C1 segment of cervical spinal cord (tissue), 14 donors: ENCODE results near the gene TP53RK.
"Not testable (repeated sequence)": the region's sequence is repeated elsewhere in the genome, so short reads cannot be mapped to it uniquely, and the experiment has no call there.

Experiments
- DNase-seq, 14 donors: peaks; one replicate each; lab custom pipeline; 2025; lab: John Stamatoyannopoulos, UW

TP53RK gene

DNA sequence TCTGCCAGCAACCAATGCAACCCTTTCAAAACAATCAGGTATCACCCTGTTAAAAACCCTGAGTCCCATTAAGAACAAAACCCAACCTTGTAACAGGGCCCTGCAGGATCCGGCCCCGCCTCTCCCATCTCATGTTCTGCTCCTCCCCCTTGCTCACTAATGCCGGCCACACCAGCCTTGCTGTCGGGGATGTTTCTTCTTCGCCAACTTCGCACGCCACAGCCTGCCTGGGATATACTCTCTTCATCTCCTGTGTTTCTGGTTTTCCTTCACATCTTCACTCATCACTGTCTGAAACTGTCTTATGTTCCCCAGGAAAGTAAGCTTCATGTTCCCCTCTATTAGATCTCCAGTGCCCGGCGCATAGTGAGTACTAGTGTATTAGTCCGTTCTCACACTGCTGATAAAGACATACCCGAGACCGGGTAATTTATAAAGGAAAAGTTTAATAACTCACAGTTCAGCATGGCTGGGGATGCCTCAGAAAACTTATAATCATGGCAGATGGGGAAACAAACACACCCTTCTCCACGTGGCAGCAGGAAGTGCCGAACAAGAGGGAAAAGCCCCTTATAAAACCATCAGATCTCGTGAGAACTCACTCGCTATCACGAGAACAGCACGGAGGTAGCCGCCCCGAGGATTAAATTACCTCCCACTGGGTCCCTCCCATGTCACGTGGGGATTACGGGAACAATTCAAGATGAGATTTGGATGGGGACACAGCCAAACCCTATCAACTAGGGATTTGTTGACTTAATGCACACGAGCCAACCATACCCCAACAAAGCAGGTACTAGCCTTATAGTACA is 5.1 kb downstream of the TP53RK start:
- no peak for DNase-seq

DNA sequence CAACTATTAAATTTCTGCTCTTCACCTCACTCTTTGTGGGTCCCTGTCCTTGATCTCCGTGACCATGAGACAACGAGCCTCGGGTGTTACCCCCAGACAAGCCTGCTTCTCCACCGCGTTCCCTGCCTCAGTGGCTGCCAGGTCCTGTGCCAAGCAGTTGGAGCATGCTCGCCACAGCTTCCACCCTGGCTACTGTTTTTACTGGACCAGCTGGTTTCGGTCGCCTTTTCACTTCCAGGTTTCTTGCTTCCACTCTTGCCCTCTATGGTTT is 5.6 kb downstream of the TP53RK start:
- DNase-seq, result no peak

DNA sequence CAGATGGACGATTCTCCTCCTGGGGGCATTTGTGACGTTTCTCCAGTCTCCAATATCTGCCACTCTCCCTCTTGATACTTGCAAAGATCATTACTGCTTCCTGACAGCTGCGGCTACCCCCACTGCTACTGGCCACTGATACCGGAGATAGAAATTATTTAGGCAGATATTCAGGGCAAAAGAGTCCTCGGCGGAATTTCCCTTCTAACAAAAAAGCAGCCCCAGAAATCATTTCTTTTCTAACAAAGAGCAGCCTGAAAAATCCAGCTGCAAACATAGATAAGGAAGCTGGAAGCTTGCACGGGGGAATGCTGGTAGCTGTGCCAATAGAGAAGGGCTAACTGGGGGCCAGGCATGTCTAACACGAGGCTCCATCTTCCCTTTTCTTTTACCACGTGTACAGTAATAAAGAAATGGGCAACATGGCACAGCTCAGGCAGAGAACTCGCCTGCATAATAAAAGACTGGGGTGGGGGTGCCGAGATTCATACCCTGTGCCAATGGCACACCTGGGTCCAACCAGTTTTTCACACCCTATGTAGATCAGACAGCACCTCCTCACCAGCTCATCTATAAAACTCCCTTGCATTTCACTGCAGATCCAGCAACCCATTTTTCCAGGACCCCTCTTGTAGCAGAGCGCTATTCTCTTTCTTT is 6.1 kb downstream of the TP53RK start:
- DNase-seq, result no peak

DNA sequence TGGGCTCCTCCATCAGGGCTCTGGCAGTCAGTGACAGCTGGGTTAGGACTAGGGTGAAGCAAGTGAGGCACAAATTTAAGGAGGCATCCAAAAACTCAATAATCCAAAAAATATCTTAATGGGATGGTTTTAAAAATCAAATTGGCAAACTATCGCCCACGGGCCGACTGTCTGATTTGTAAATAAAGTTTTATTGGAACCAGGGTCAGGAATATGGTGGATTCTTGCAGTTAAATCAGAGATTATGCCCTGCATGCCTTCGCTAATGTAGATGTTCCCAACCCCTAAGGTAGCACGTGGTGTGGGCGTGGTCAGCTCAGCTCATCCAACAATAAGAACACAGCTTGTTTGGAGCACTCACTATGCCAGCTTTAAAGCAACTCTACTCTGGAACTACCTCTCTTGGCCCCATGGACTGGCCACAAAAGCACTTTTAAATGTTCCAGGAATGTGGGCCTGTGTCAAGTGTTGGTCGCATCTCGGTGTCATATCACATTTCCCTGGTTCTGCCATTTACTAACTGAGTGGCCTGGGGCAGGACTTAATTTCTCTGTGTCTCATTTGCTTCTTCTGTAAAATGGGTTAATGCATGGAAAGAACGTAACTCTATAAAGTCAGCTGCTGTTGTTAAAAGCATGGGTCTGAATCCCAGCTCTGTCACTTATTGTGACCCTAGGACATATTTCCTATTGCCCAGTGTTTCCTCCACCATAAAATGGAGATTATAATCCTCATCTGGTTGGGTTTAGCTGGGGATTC is 7.0 kb downstream of the TP53RK start:
- no peak for DNase-seq

DNA sequence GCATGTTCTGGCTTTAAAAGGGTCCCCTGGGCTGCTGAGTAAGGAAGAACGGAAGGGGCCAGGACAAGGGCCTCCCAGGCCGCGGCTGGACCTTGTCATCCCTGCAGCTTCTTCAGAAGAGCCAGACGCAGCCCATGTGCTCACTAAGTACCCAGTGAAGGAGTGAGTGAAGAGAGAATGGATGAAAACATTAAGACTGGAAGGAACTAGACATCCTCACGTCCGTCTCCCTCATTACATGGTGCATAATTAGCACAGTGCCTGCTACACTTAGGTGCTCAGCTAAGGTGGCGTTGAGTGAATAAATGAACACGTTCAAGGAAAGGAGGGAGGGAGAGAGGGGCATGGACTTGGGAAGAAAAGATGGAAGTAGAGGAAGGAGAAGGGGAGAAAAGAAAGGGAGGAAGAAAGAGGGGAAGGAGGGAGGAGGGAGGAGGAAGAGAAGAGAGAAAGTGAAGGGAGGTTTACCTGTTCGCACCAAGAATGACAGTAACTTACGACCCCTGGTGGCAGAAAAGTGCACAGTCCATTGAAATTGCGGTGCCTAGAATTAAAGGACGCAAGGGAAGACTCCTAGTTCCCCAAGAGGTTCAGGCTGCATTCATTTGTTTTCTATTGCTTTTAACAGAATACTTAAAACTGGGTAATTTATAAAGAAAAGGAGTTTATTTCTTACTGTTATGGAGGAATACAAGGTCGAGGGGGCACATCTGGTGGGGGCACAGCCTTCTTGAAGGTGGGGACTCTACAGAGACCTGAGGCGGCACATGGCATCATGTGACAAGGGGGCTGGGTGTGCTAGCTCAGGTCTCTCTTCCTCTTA is 8.0 kb downstream of the TP53RK start:
- peak in 8 of 14 donors; percentile 12 to 43 (median 25) for DNase-seq

DNA sequence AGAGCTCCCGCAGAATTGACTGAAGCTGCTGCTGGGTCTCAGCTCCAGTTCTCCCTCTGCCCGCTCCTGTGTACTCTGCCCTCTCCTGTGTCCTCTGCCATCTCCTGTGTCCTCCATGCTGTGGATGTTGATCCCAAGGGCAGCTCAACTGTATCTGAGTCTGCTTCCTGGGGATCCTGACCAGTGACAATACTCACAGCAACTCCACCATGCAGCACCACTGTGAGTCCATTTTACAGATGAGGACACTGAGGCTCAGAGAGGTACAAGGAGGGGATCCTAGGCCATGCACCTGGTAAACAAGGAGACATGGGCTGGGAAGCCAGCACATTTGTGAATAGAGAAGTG is 8.6 kb downstream of the TP53RK start:
- no peak for DNase-seq

DNA sequence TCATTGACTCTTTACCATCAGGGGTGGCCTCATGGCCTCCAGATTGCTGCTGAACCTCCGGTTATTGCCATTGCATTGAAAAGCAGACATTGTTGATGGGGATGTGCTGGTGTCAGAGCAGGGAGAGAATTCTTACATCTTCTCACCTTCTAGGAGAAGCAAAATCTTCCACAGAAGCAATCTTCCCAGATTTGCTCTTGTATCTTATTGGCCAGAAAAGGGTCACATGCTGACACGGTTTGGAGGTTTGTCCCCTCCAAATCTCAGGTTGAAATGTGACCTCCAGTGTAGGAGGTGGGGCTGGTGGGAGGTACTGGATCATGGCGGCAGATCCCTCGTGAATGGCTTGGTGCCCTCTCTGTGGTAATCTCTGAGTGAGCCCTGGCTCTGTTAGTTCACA is 10.7 kb downstream of the TP53RK start:
- no peak for DNase-seq

DNA sequence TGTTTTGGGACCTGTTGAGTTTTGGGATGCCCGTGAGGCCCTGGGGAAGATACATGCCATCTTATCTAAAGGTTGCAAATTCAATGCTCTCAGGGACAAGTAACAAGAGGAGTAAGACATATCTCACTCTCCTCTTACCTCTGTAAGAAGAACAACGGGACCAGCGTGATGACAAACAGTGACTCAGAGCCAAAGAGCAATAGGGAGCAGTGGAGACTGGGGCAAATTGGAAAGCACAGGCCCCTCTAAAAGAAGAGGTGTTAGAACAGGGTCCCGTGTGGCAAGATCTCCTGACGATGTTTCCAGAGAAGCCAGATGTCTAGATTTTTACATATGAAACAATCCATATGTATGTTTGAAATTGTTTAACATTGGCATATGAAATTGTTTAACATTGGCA is 11.6 kb downstream of the TP53RK start:
- no peak for DNase-seq

DNA sequence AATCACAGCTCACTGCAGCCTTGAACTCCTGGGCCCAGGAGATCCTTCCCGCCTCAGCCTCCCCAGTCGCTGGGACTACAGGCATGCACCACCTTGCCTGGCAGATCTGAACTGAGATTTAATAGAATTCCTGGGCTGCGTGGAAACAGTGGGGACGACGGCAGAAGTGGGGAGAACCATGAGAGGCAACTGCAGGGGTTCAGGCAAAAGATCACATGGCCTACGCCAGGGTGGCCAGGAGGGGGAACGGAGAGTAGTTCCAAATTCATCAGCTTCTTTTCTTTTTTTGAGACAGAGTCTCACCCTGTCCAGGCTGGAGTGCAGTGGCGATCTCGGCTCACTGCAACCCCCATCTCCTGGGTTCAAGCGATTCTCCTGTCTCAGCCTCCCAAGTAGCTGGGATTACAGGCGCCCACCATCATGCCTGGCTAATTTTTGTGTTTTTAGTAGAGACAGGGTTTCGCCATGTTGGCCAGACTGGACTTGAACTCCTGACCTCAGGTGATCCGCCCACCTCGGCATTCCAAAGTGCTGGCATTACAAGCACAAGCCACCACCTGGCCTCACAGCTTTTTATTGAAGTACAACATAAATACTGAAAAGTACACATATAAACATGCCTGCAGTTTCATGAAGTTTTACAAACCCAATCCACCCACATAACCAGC is 12.5 kb downstream of the TP53RK start:
- not testable (repeated sequence) for DNase-seq

DNA sequence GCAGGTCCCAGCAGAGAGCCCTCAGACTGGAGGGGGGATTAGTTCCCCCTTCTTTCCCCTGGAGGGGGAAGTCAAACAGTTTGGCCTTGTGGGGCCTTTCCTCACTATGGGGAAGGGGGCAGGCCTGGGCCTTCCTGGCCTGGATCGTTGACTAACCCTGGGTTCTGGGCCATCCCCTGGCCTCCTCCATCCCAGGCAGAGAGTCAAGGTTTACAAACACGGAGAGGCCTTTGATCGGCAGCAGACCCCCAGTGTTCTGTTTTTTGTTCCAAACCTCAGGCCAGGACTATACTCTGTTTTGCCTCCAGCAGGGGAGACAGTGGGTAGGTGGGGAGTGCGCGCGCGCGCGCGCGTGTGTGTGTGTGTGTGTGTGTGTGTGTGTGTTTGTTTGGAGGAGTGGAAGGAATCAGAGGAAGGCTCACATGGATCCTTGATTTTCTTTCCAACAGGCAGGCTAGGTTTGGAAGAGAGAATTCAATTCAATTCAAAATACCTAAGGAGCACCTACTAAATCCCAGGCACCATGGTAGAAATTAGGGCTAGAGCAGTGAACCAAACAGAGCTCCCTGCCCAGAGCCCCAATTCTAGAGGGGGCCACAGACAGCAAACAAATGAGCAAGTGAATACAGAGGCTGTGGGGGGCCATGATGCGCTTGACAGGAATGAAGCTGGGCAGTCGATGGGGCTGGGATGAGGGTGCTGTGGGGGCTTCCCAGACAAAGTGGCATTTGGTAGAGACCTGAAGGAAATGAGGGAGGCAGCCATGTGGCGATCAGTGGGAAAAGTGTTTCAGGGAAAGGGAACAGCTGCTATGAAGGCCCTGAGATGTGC is 14.8 kb downstream of the TP53RK start:
- no peak for DNase-seq

DNA sequence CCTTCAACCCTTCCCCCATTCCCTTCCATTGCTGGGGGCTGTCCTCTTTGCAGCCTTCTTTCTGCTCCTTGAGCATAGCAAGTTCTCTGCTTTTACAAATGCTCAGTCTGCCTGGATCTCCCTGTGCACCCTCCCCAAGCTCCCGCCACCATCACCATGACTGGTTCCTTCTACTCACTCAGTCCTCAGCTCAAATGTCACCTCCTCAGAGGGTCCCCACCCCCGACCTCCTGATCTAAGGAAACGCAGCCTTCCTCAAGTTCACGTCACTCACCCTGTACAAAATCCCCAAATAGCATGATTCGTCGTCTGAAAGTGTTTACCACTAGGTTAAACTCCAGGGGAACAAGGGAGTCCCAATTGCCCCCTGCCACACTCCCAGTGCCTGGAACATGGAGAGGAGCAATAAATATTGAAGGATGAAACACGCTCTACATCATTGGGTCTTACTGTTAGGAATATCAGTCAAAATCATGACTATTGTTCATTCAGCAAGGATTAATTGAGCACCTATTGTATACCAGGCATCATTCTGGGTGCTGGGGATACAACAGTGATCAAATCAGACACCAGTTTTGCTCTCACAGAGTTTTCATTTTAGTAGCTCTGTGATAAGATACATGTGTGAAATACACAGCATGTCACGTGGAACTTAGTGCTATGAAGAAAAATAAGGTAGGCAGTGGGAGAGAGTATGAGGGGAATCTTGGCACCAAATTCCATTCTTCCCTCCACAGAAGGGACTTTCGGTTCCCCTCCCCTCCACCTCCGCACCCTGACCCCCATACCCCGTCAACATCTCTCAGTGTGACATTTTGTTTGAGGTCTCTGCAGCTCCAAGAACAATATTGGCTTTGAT is 15.6 kb downstream of the TP53RK start:
- DNase-seq, result no peak

DNA sequence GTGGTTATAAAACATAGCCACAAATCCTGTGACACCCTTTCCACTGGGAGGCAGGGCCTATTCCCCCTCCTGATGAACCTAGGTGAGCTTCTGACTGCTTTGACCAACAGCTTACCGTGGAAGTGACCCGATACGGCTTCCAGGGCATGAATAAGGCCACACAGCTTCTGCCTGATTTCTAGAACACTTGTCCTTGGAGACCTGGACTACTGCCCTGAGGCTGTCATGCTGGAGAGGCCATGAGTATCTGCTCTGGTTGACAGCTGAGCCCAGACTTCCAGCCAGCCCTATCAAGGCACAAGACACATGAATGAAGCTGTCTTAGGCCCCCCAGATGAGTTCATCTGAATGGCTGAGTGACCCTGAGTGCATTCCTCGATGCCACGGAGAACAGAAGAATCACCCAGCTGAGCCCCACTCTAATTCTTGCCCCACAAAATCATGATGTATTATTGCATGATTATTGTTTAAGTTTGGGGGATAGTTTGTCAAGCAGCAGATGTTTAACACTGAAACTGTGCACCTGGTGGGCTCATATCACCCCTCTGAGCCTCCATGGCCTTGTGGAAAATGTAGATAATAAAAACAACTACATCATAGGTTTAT is 16.6 kb downstream of the TP53RK start:
- no peak for DNase-seq

DNA sequence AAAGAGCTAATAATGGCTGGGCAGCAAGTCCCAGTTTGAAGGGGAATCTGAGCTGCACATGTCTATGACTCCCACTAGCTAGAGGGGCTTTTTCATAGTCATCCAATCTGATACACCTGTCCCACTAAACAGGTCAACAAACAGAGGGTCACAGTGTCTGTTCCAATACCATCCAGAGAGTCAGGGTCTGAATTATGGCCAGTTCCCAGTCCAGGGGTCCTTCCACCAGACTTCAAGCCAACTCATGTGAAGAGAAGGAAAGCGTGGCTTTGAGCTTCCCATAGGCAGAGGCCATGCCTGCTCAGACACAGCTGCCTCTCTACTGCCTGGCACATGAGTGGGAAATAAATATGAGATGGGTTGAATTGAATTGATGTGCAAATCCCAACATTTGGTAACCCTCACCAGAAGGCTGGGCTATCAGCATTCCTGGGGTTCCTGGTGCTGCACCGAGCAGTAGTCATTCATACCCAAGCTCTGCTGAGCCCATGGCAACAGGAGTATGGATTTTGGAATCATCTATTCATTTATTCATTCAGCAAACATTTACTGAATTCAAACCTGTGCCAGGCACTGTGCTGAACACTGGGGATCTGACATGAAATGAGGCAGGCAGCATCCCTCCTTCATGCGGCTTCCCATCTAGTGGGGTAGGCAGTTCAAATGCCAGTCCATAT is 17.2 kb downstream of the TP53RK start:
- DNase-seq, result no peak

DNA sequence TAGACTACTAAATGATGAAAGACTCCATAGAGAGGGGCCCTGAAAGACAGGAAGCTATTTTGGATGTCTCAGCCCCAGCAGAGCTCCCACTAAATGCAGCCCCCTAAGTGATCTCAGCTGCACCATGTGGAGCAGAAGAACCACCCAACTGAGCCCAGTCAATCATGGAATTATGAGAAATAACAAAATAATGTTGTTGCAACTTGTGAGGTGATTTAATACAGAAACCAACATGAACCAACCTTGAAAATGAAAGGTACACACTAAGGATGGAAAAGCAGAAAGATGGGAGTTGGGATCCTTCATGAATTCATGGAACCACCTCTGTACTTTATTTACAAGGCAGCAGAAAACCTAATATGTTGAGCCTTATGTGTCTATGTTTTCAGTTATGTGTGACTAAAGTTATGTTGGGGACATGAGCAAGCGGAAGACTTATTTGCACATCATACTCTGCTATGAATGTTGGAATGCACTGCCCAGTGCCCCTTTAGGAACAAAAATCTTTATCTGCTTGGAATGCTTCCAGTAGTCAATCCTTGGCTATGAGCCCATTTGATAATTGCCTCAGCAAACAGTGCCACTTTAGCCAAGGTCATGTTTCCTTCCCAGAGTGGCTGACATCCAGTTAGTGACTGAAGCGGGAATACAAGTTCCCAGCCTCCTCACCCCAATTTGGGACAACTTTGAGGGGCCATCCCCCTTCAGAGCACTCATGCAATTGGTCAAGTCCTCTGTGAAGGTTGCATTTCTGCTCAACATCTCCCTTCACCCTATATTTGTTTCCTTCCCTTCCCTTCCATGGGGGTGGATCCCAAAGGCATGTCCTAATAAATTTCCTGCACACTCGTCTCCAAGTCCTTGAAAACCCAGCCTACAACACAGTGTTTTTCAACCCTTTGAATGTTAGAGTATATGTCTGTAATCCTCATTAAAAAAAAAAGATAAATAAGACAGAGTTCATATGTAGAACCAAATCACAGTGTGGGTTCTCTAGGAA is 18.4 kb downstream of the TP53RK start:
- no peak for DNase-seq

DNA sequence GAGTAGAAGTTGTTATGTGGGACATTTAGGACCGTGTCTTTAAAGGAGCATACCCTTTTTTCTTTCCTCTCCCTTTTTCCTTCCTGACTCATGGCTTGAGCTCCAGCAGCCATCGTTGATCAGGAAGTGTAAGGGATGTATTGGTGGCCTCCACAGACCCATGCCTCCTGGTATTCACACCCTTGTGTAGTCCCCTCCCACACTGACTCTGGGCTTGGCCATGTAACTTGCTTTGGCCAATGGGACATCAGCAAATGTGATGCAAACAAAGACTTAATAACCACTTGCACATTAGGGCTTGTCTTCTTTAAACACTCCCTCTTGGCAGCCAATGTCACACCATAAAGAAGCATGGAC is 19.0 kb downstream of the TP53RK start:
- DNase-seq, result no peak

DNA sequence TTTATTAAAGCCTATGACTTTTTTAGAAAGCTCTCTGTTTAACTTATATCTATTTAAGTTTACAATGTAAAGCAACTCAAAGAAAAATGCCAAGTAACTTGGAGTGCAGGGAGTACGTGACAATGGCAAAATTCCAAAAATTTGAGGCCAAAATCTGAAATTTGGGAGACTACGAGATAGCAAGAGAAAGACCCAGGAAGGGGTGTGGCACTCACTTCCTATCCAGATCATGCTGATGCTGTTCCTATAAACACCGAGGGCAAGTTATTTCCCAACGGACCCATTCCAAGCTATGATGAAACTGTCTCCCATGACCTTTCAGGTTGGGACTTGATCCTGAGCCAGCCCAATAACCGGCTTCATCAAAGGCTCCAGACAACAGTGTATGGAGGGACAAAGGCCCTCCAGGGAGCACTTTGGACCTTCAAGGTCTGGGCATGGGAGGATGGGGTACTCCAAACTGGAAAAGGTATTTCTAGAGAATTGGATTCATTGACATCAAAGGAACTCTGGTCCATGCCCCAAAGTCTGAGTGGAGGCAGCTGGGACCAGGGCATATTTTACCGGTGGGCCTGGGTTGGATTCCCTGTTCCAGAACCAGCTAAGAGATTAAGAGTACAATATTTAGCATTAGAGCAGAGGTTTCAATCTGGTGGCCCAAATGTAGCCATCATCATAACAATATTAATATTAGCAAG is 22.3 kb downstream of the TP53RK start:
- no peak for DNase-seq

DNA sequence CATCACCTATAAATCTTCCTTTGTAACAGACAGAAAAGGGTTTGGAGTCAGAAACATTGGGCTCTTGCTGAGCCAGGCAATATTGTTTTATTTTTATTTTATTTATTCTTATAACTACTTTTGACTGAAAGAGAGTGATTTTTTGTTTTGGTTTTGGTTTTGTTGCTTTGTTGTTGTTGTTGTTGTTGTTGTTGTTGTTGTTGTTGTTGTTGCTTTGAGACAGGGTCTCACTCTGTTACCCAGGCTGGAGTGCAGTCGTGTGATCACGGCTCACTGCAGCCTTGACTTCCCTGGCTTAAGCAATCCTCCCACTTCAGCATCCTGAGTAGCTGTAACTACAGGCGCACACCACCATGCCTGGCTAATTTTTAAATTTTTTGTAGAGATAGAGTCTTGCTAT is 22.9 kb downstream of the TP53RK start:
- no peak for DNase-seq
